Measurements from ENCODE around the gene TMEM259. TPM values are rescaled to one million over a fixed set of nuclear protein-coding genes. Genes with fewer than 3 reads are reported as not detected.

Gene TMEM259
- total and polyA plus RNA-seq, 9 of the 15 experiments (the other 6 are each of a cell fraction or from before 2014, with no cell fraction given) = 0.52 to 231 (median 63.6) TPM

- TF ChIP-seq NR2C2 (CRISPR knock-in tag; IDR thresholded peaks at IDR 0.05) = no peak
- peak; percentile 60; the same call in 1 of the 2 replicates for TF ChIP-seq NR2C2 (tag; IDR thresholded peaks at IDR 0.05)
- peak; percentile 60 for TF ChIP-seq TFAP4 (CRISPR knock-in tag; IDR thresholded peaks at IDR 0.05; ENCODE audit: borderline replicate concordance)
- TF ChIP-seq NRF1 (conservative IDR thresholded peaks at IDR 0.05 in 1 of 2, IDR thresholded peaks at IDR 0.05 in 1 of 2) = peak; percentile 16 to 27; a peak in 1 of 4 replicates
- no peak for TF ChIP-seq PHF20 (IDR thresholded peaks at IDR 0.05; ENCODE audit: partially characterized antibody)
- no peak for TF ChIP-seq ATF1 (CRISPR knock-in tag; IDR thresholded peaks at IDR 0.05)
- TF ChIP-seq ATF1 (tag; IDR thresholded peaks at IDR 0.05) = no peak
- TF ChIP-seq BRD9 (IDR thresholded peaks at IDR 0.05; ENCODE audit: low read depth, partially characterized antibody) = no peak
- TF ChIP-seq ZNF165 (CRISPR knock-in tag; IDR thresholded peaks at IDR 0.05; ENCODE audit: borderline replicate concordance) = no peak
- TF ChIP-seq TSHZ1 (CRISPR knock-in tag; IDR thresholded peaks at IDR 0.05) = no peak
- no peak for TF ChIP-seq SMARCA4 (IDR thresholded peaks at IDR 0.05)
- no peak for TF ChIP-seq EWSR1 (IDR thresholded peaks at IDR 0.05; ENCODE audit: borderline replicate concordance, low read depth, partially characterized antibody)
- no peak for TF ChIP-seq MIER1 (IDR thresholded peaks at IDR 0.05; ENCODE audit: low read depth)
- TF ChIP-seq POLR2AphosphoS5 (IDR thresholded peaks at IDR 0.05; ENCODE audit: control insufficient read depth, insufficient read depth, low read depth, low read length) = peak; percentile 16; the same call in 1 of the 2 replicates
- TF ChIP-seq, protein P1, sequence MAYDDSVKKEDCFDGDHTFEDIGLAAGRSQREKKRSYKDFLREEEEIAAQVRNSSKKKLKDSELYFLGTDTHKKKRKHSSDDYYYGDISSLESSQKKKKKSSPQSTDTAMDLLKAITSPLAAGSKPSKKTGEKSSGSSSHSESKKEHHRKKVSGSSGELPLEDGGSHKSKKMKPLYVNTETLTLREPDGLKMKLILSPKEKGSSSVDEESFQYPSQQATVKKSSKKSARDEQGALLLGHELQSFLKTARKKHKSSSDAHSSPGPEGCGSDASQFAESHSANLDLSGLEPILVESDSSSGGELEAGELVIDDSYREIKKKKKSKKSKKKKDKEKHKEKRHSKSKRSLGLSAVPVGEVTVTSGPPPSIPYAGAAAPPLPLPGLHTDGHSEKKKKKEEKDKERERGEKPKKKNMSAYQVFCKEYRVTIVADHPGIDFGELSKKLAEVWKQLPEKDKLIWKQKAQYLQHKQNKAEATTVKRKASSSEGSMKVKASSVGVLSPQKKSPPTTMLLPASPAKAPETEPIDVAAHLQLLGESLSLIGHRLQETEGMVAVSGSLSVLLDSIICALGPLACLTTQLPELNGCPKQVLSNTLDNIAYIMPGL (CRISPR knock-in tag; IDR thresholded peaks at IDR 0.05) = no peak
- TF ChIP-seq ZNF583 (CRISPR knock-in tag; IDR thresholded peaks at IDR 0.05) = no peak
- TF ChIP-seq SMARCA5 (IDR thresholded peaks at IDR 0.05) = no peak
- no peak for TF ChIP-seq PYGO2 (tag; IDR thresholded peaks at IDR 0.05)
- TF ChIP-seq, protein P2, sequence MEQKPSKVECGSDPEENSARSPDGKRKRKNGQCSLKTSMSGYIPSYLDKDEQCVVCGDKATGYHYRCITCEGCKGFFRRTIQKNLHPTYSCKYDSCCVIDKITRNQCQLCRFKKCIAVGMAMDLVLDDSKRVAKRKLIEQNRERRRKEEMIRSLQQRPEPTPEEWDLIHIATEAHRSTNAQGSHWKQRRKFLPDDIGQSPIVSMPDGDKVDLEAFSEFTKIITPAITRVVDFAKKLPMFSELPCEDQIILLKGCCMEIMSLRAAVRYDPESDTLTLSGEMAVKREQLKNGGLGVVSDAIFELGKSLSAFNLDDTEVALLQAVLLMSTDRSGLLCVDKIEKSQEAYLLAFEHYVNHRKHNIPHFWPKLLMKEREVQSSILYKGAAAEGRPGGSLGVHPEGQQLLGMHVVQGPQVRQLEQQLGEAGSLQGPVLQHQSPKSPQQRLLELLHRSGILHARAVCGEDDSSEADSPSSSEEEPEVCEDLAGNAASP (IDR thresholded peaks at IDR 0.05) = no peak
- TF ChIP-seq TRIM28 (IDR thresholded peaks at IDR 0.05) = no peak
- no peak for TF ChIP-seq NR2F6 (CRISPR knock-in tag; IDR thresholded peaks at IDR 0.05)
- no peak for TF ChIP-seq SIX5 (IDR thresholded peaks at IDR 0.05; ENCODE audit: borderline replicate concordance in 1 of 2, insufficient read depth in 1 of 2, low read depth in 1 of 2, low read length in 2 of 2)
- no peak for TF ChIP-seq BMI1 (IDR thresholded peaks at IDR 0.05; ENCODE audit: low read length)
These were observed 3.6 kb downstream of the TMEM259 start (continued) for GRCh38 chr19:1017115-1017905.
